DND-41 (cell line): ENCODE measurements around the gene CCL14.

Experiments used
- ATAC-seq: fragments of 200-7000 bp; cut with Tn5 transposase; 3 replicates; pipeline ENCODE4 v1.9.1; 2021; ENCODE audit warnings: low read depth; ENCODE audit not compliant: insufficient read depth
- DNase-seq: peaks from one replicate; pipeline ENCODE4 v3.0.0-alpha.2; 2020
- H2AFZ ChIP-seq: 2 replicates; pipeline ENCODE4 v1.6.0; 2012; ENCODE audit warnings: low read depth, low read length
- H3K27ac ChIP-seq: 2 replicates; pipeline ENCODE4 v1.5.1; 2012; ENCODE audit warnings: low read length, inconsistent platforms
- H3K27me3 ChIP-seq: fragments of 200-600 bp; sonication (generic); 2 replicates; pipeline ENCODE4 v1.6.0; 2012; ENCODE audit warnings: low read length, mild to moderate bottlenecking, inconsistent platforms; ENCODE audit not compliant: insufficient read depth, poor library complexity
- H3K36me3 ChIP-seq: 2 replicates; pipeline ENCODE4 v1.5.1; 2012; ENCODE audit warnings: low read length, inconsistent platforms; ENCODE audit not compliant: insufficient read depth
- H3K4me1 ChIP-seq: 2 replicates; pipeline ENCODE4 v1.5.1; 2012; ENCODE audit warnings: mild to moderate bottlenecking, low read length; ENCODE audit not compliant: insufficient read depth
- H3K4me2 ChIP-seq: 2 replicates; pipeline ENCODE4 v1.6.0; 2012; ENCODE audit warnings: mild to moderate bottlenecking, moderate library complexity, low read length, inconsistent platforms; ENCODE audit not compliant: insufficient read depth
- H3K4me3 ChIP-seq, 2 experiments: fragments of 200-600 bp in 1 of 2; shearing (Covaris generic) in 1 of 2; 2 replicates each; pipeline ENCODE4 v1.5.1; 2012 to 2016; ENCODE audit warnings: inconsistent platforms in 2 of 2, low read length in 2 of 2, mild to moderate bottlenecking in 2 of 2, low read depth in 1 of 2, moderate library complexity in 1 of 2
- H3K79me2 ChIP-seq: 2 replicates; pipeline ENCODE4 v1.6.0; 2012; ENCODE audit warnings: low read length, inconsistent platforms; ENCODE audit not compliant: insufficient read depth
- H3K9ac ChIP-seq: 2 replicates; pipeline ENCODE4 v1.6.0; 2012; ENCODE audit warnings: low read depth, mild to moderate bottlenecking, inconsistent platforms, low read length, moderate library complexity
- H3K9me3 ChIP-seq: 2 replicates; pipeline ENCODE4 v1.5.1; 2012; ENCODE audit warnings: low read length, moderate library complexity, mild to moderate bottlenecking, inconsistent platforms; ENCODE audit not compliant: insufficient read depth, severe bottlenecking
- H4K20me1 ChIP-seq: 2 replicates; pipeline ENCODE4 v1.6.0; 2012; ENCODE audit warnings: low read length; ENCODE audit not compliant: insufficient read depth
- EZH2 ChIP-seq: IDR thresholded peaks from 3 replicates; pipeline ENCODE4 v1.6.1; 2012; ENCODE audit warnings: borderline replicate concordance, low read depth, mild to moderate bottlenecking, moderate library complexity, low read length, inconsistent platforms; ENCODE audit not compliant: severe bottlenecking
- TF ChIP-seq, protein P1 (sequence below): IDR thresholded peaks from 2 replicates; pipeline ENCODE4 v1.5.1; 2012; ENCODE audit warnings: borderline replicate concordance, low read length, moderate library complexity, mild to moderate bottlenecking; ENCODE audit not compliant: poor library complexity, severe bottlenecking; ENCODE audit errors: extremely low read depth

Gene CCL14

GRCh38 chr17:35972945-35973332 is 13.6 kb downstream of the CCL14 start:
- no peaks in the 10 kb centered on the region for H3K79me2 ChIP-seq
- H3K36me3 ChIP-seq: no peaks in the 10 kb centered on the region
- no peak overlapping the region for H2AFZ ChIP-seq
- no peak overlapping the region for H3K27ac ChIP-seq
- H3K27me3 ChIP-seq: no peaks in the 10 kb centered on the region
- H3K4me2 ChIP-seq: no peak overlapping the region
- H3K4me1 ChIP-seq: no peaks in the 10 kb centered on the region; the same call in 1 of the 2 replicates
- H4K20me1 ChIP-seq: no peaks in the 10 kb centered on the region
- H3K4me3 ChIP-seq: no peak overlapping the region
- H3K9ac ChIP-seq: no peak overlapping the region
- no peaks in the 10 kb centered on the region for H3K9me3 ChIP-seq
- DNase-seq: no peak
- TF ChIP-seq, protein P1, sequence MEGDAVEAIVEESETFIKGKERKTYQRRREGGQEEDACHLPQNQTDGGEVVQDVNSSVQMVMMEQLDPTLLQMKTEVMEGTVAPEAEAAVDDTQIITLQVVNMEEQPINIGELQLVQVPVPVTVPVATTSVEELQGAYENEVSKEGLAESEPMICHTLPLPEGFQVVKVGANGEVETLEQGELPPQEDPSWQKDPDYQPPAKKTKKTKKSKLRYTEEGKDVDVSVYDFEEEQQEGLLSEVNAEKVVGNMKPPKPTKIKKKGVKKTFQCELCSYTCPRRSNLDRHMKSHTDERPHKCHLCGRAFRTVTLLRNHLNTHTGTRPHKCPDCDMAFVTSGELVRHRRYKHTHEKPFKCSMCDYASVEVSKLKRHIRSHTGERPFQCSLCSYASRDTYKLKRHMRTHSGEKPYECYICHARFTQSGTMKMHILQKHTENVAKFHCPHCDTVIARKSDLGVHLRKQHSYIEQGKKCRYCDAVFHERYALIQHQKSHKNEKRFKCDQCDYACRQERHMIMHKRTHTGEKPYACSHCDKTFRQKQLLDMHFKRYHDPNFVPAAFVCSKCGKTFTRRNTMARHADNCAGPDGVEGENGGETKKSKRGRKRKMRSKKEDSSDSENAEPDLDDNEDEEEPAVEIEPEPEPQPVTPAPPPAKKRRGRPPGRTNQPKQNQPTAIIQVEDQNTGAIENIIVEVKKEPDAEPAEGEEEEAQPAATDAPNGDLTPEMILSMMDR: no peak
- no peak for TF ChIP-seq EZH2
- ATAC-seq: no peak

- no peak for TF ChIP-seq EZH2
- TF ChIP-seq, protein P1: no peak
- no peaks in the 10 kb centered on the region; the same call in 1 of the 2 replicates for H3K4me1 ChIP-seq
- H3K36me3 ChIP-seq: no peaks in the 10 kb centered on the region
- no peaks in the 10 kb centered on the region for H3K79me2 ChIP-seq
- ATAC-seq (no peak), DNase-seq (no peak)
- H3K9ac ChIP-seq: no peak overlapping the region
- no peaks in the 10 kb centered on the region for H4K20me1 ChIP-seq
- no peaks in the 10 kb centered on the region for H3K27me3 ChIP-seq
- no peaks in the 10 kb centered on the region for H3K9me3 ChIP-seq
- no peak overlapping the region for H3K27ac ChIP-seq
- no peak overlapping the region for H3K4me2 ChIP-seq
- H2AFZ ChIP-seq: no peak overlapping the region
- no peak overlapping the region for H3K4me3 ChIP-seq
These were observed 14.0 kb downstream of the CCL14 start for GRCh38 chr17:35972535-35972934.

- no peaks in the 10 kb centered on the region for H3K36me3 ChIP-seq
- no peaks in the 10 kb centered on the region for H4K20me1 ChIP-seq
- H3K27ac ChIP-seq: no peak overlapping the region
- TF ChIP-seq, protein P1: no peak
- TF ChIP-seq EZH2: no peak
- H2AFZ ChIP-seq: no peak overlapping the region
- DNase-seq: no peak
- H3K4me1 ChIP-seq: no peaks in the 10 kb centered on the region; the same call in 1 of the 2 replicates
- no peak for ATAC-seq
- H3K27me3 ChIP-seq: no peaks in the 10 kb centered on the region
- no peak overlapping the region for H3K9ac ChIP-seq
- no peaks in the 10 kb centered on the region for H3K79me2 ChIP-seq
- no peak overlapping the region for H3K4me3 ChIP-seq
- H3K9me3 ChIP-seq: no peaks in the 10 kb centered on the region
- no peak overlapping the region for H3K4me2 ChIP-seq
These were observed 14.5 kb downstream of the CCL14 start for GRCh38 chr17:35972066-35972465.
